ENCODE data around the gene PKNOX2. TPM values are rescaled to one million over a fixed set of nuclear protein-coding genes. Genes with fewer than 3 reads are reported as not detected.

Gene PKNOX2
- total and polyA plus RNA-seq, 10 of the 15 experiments (the other 5 are each of a cell fraction or from before 2014, with no cell fraction given) = not detected

- SMC1A ChIA-PET (ENCODE audit: uncharacterized antibody, unreplicated experiment) = interaction anchor here (1.3 kb wide), 1 partner anchor 34 kb away, joined by 5 read pairs; no protein-coding TSS in a partner anchor
- intact Hi-C loops (cut with micrococcal nuclease; ENCODE audit: unreplicated experiment) (no loop called here), in situ Hi-C loops (cut with MboI) (no loop called here)
- H2AFZ ChIP-seq (ENCODE audit: control insufficient read depth, low read depth, low read length) = no peak overlapping the region
- H3K79me2 ChIP-seq (ENCODE audit: control insufficient read depth, insufficient read depth, low read length) = no peaks in the 10 kb centered on the region
- no peak overlapping the region for H3K9ac ChIP-seq (ENCODE audit: control insufficient read depth, insufficient read depth, low read length)
- H3K27me3 ChIP-seq (replicated peaks in 1 of 2; ENCODE audit: control insufficient read depth in 2 of 2, insufficient read depth in 2 of 2, low read length in 1 of 2) = peaks cover 3 to 4% of the 10 kb centered on the region in 2 experiments; a peak in 2 of 4 replicates
- H3K36me3 ChIP-seq (ENCODE audit: control insufficient read depth in 2 of 2, insufficient read depth in 2 of 2, low read length in 1 of 2) = no peaks in the 10 kb centered on the region
- 31% methylated on average over 7 of the region's 8 CpGs for WGBS (ENCODE audit: insufficient coverage, insufficient replicate concordance, low lambda C conversion rate, missing lambda C conversion rate)
- H3K4me2 ChIP-seq (ENCODE audit: control insufficient read depth, insufficient read depth) = no peak overlapping the region
- no peak for FAIRE-seq
- no peaks in the 10 kb centered on the region for H3K9me3 ChIP-seq (replicated peaks; ENCODE audit: control insufficient read depth, insufficient read depth, low read length)
- no peak for DNase-seq (ENCODE audit: low read depth, low spot score)
- TF ChIP-seq KAT2A (conservative IDR thresholded peaks at IDR 0.05; ENCODE audit: control insufficient read depth, low read depth, low read length) = no peak
- no peak for TF ChIP-seq CBX3 (IDR thresholded peaks at IDR 0.05; ENCODE audit: borderline replicate concordance, low read depth)
- TF ChIP-seq EED (IDR thresholded peaks at IDR 0.05; ENCODE audit: low read depth) = no peak
- CTCF ChIA-PET = interaction anchor here (1.1 to 7.3 kb wide), 4 partner anchors 9 to 35 kb away, joined by 4 to 44 read pairs (median 5); no protein-coding TSS in a partner anchor
- no peaks in the 10 kb centered on the region for H3K4me1 ChIP-seq (ENCODE audit: control insufficient read depth, insufficient read depth, low read length)
- no peak overlapping the region for H3K4me3 ChIP-seq
- ATAC-seq = no peak
- H3K27ac ChIP-seq (ENCODE audit: control insufficient read depth, insufficient read depth) = no peak overlapping the region
- POLR2A ChIA-PET = interaction anchor here (0.5 to 2.8 kb wide), 2 partner anchors 11 to 196 kb away, joined by 4 to 8 read pairs; no protein-coding TSS in a partner anchor
- BruUV-seq (replicated peaks) = no TSS peak
- RAD21 ChIA-PET (ENCODE audit: unreplicated experiment) = interaction anchor here (1.1 kb wide), 3 partner anchors 10 to 38 kb away, joined by 3 to 6 read pairs (median 5); no protein-coding TSS in a partner anchor
- H4K20me1 ChIP-seq (ENCODE audit: control insufficient read depth, insufficient read depth) = no peaks in the 10 kb centered on the region
These were observed 203.2 kb downstream of the PKNOX2 start for GRCh38 chr11:125367710-125368109.

GRCh38 chr11:125368757-125369156 lies 204.2 kb downstream of the PKNOX2 start:
- no TSS peak for BruUV-seq (replicated peaks)
- Histone ChIP-seq H3K36me3 (ENCODE audit: control insufficient read depth in 2 of 2, insufficient read depth in 2 of 2, low read length in 1 of 2) (no peaks in the 10 kb centered on the region), H3K27ac (ENCODE audit: control insufficient read depth, insufficient read depth) (no peak overlapping the region), H3K9ac (ENCODE audit: control insufficient read depth, insufficient read depth, low read length) (no peak overlapping the region), H3K9me3 (replicated peaks; ENCODE audit: control insufficient read depth, insufficient read depth, low read length) (no peaks in the 10 kb centered on the region), H3K4me3 (no peak overlapping the region), H3K4me1 (ENCODE audit: control insufficient read depth, insufficient read depth, low read length) (no peaks in the 10 kb centered on the region), H2AFZ (ENCODE audit: control insufficient read depth, low read depth, low read length) (no peak overlapping the region), H3K79me2 (ENCODE audit: control insufficient read depth, insufficient read depth, low read length) (no peaks in the 10 kb centered on the region), H3K4me2 (ENCODE audit: control insufficient read depth, insufficient read depth) (no peak overlapping the region), H3K27me3 (replicated peaks in 1 of 2; ENCODE audit: control insufficient read depth in 2 of 2, insufficient read depth in 2 of 2, low read length in 1 of 2) (peaks cover 1 to 4% of the 10 kb centered on the region in 2 experiments; a peak in 2 of 4 replicates), H4K20me1 (ENCODE audit: control insufficient read depth, insufficient read depth) (no peaks in the 10 kb centered on the region)
- in situ Hi-C loops (cut with MboI) (no loop called here), intact Hi-C loops (cut with micrococcal nuclease; ENCODE audit: unreplicated experiment) (no loop called here)
- POLR2A ChIA-PET = interaction anchor here (2.8 kb wide), 1 partner anchor 12 kb away, joined by 8 read pairs; no protein-coding TSS in a partner anchor
- CTCF ChIA-PET = interaction anchor here (0.5 to 7.3 kb wide), 6 partner anchors 10 to 427 kb away, joined by 3 to 44 read pairs (median 4); no protein-coding TSS in a partner anchor
- 22% methylated on average over 4 of the region's 4 CpGs for WGBS (ENCODE audit: insufficient coverage, insufficient replicate concordance, low lambda C conversion rate, missing lambda C conversion rate)
- SMC1A ChIA-PET (ENCODE audit: uncharacterized antibody, unreplicated experiment) = interaction anchor here (0.8 to 1.3 kb wide), 3 partner anchors 16 to 33 kb away, joined by 3 to 5 read pairs (median 3); no protein-coding TSS in a partner anchor
- DNase-seq (ENCODE audit: low read depth, low spot score) = no peak
- RAD21 ChIA-PET (ENCODE audit: unreplicated experiment) = interaction anchor here (1.1 kb wide), 2 partner anchors 21 to 37 kb away, joined by 3 to 6 read pairs; no protein-coding TSS in a partner anchor
- ATAC-seq = no peak
- FAIRE-seq = no peak
- no peak for TF ChIP-seq PRDM15 (CRISPR knock-in tag; IDR thresholded peaks at IDR 0.05)
- TF ChIP-seq SKIL (IDR thresholded peaks at IDR 0.05; ENCODE audit: low read depth, poor library complexity, severe bottlenecking) = no peak

Measured in GM12878 (cell line).